GM18499 (cell line): ENCODE measurements around the gene LYRM1.
A peak's percentile ranks its signal among the peaks of the same experiment; 100 is the strongest.
"Not testable (repeated sequence)": the region's sequence is repeated elsewhere in the genome, so short reads cannot be mapped to it uniquely, and the experiment has no call there.

Source experiments
- ATAC-seq: cut with Tn5 transposase; IDR thresholded peaks from one replicate; pipeline ENCODE4 v1.9.1; 2021; ENCODE audit warnings: moderate number of reproducible peaks; ENCODE audit not compliant: insufficient read depth, unreplicated experiment

Gene LYRM1

GRCh38 chr16:20900299-20901067 is at the start of gene LYRM1, which contains the start of gene DCUN1D3:
TSS of gene LYRM1 (plus strand) at chr16:20900771. CDS start at chr16:20915556, 14,785 bp downstream.
TSS of gene DCUN1D3 (minus strand) at chr16:20900358. CDS start at chr16:20862538, 37,820 bp downstream.
- ATAC-seq: peak; percentile 49

GRCh38 chr16:20850981-20851380 is 49.6 kb upstream of the LYRM1 start:
- no peak for ATAC-seq

- no peak for ATAC-seq
Observed at GRCh38 chr16:20851601-20852000, 49.0 kb upstream of the LYRM1 start.

- ATAC-seq: no peak
Observed at GRCh38 chr16:20853143-20853542, 47.4 kb upstream of the LYRM1 start.

- ATAC-seq: no peak
Observed at GRCh38 chr16:20853981-20854620, 46.5 kb upstream of the LYRM1 start.

GRCh38 chr16:20854963-20855362 is 45.6 kb upstream of the LYRM1 start:
- ATAC-seq: no peak

- ATAC-seq: no peak
Observed at GRCh38 chr16:20857281-20857680, 43.3 kb upstream of the LYRM1 start.

GRCh38 chr16:20859229-20859628 is 41.3 kb upstream of the LYRM1 start:
- no peak for ATAC-seq

- no peak for ATAC-seq
Observed at GRCh38 chr16:20859699-20860098, 40.9 kb upstream of the LYRM1 start.

- no peak for ATAC-seq
Observed at GRCh38 chr16:20860361-20860760, 40.2 kb upstream of the LYRM1 start.

GRCh38 chr16:20860995-20861394 is 39.6 kb upstream of the LYRM1 start:
- not testable (repeated sequence) for ATAC-seq

- ATAC-seq: no peak
Observed at GRCh38 chr16:20862162-20862960, 38.2 kb upstream of the LYRM1 start.

GRCh38 chr16:20864376-20864775 is 36.2 kb upstream of the LYRM1 start:
- ATAC-seq: not testable (repeated sequence)

- peak; percentile 75 for ATAC-seq
Observed at GRCh38 chr16:20865420-20866131, 35.0 kb upstream of the LYRM1 start.

GRCh38 chr16:20866145-20866772 is 34.3 kb upstream of the LYRM1 start:
- ATAC-seq: no peak

- ATAC-seq: no peak
Observed at GRCh38 chr16:20866801-20867200, 33.8 kb upstream of the LYRM1 start.

GRCh38 chr16:20867585-20867984 is 33.0 kb upstream of the LYRM1 start:
- ATAC-seq: no peak

GRCh38 chr16:20868890-20869289 is 31.7 kb upstream of the LYRM1 start:
- ATAC-seq: no peak

GRCh38 chr16:20870122-20870820 is 30.3 kb upstream of the LYRM1 start:
- ATAC-seq: no peak
